GM18867 (cell line): ENCODE measurements around the gene P3H3.
"Not testable (repeated sequence)": the region's sequence is repeated elsewhere in the genome, so short reads cannot be mapped to it uniquely, and the experiment has no call there.

Experiments used
- ATAC-seq: cut with Tn5 transposase; IDR thresholded peaks from one replicate; pipeline ENCODE4 v1.9.1; 2021; ENCODE audit warnings: mild to moderate bottlenecking, moderate library complexity; ENCODE audit not compliant: unreplicated experiment

P3H3 gene

GRCh38 chr12:6886206-6886999, 58.2 kb downstream of the P3H3 start:
- ATAC-seq: not testable (repeated sequence)

DNA sequence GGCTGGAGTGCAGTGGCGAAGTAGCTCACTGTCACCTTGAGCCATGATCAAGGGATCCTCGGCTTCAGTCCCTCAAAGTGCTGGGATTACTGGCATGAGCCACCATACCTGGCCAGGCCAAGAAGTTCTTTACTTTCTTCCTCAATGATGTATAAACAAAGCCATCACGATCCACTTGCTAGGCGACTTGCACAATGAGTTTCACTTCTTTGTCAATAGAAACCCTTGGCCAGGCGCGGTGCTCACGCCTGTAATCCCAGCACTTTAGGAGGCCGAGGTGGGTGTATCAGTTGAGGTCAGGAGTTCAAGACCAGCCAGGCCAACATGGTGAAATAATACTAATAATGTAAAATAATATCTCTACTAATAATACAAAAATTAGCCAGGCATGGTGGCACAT, 59.3 kb downstream of the P3H3 start:
- ATAC-seq: no peak

- no peak for ATAC-seq
Measured at GRCh38 chr12:6888360-6888759, 60.2 kb downstream of the P3H3 start.

DNA sequence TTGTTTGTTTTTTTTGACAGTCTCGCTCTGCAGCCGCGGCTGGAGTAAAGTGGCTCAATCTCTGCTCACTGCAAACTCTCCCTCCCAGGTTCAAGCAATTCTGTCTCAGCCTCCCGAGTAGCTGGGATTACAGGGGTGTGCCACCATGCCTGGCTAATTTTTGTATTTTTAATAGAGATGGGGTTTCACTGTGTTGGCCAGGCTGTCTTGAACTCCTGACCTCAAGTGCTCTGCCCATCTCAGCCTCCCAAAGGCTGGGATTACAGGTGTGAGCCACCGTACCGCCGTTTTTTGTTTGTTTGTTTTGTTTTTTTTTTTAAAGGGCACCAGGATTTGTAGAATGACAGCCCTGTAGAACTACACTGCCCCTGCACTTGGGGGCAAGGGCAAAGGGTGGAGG, 60.6 kb downstream of the P3H3 start:
- not testable (repeated sequence) for ATAC-seq
